ENCODE data around the gene PRRX2. TPM values are rescaled to one million over a fixed set of nuclear protein-coding genes. Genes with fewer than 3 reads are reported as not detected.

The PRRX2 gene
- total RNA-seq, 4 donors from 2014 or later, result 3.6 to 7.3 (median 4.0) TPM

- no peak for DNase-seq (ENCODE audit: low spot score)
- no peak for ATAC-seq (ENCODE audit: low FRiP score)
- TF ChIP-seq CTCF (IDR thresholded peaks at IDR 0.05), result no peak
Measured at GRCh38 chr9:129665814-129666520, 520 bp downstream of the PRRX2 start.

- ATAC-seq (ENCODE audit: low FRiP score), result no peak
- DNase-seq (ENCODE audit: low spot score), result no peak
- no peak for TF ChIP-seq CTCF (IDR thresholded peaks at IDR 0.05)
Measured at GRCh38 chr9:129666575-129666974, 1.1 kb downstream of the PRRX2 start.

- no peak for TF ChIP-seq CTCF (IDR thresholded peaks at IDR 0.05)
- no peak for ATAC-seq (ENCODE audit: low FRiP score)
- DNase-seq (ENCODE audit: low spot score), result no peak
Measured at GRCh38 chr9:129667378-129667777, 1.9 kb downstream of the PRRX2 start.

- ATAC-seq (ENCODE audit: low FRiP score), result no peak
- TF ChIP-seq CTCF (IDR thresholded peaks at IDR 0.05), result no peak
- DNase-seq (ENCODE audit: low spot score), result no peak
Measured at GRCh38 chr9:129667850-129668249, 2.4 kb downstream of the PRRX2 start.

GRCh38 chr9:129669141-129669718 is 3.8 kb downstream of the PRRX2 start:
- no peak for TF ChIP-seq CTCF (IDR thresholded peaks at IDR 0.05)
- ATAC-seq (ENCODE audit: low FRiP score) (no peak), DNase-seq (ENCODE audit: low spot score) (no peak)

GRCh38 chr9:129669946-129670345 is 4.5 kb downstream of the PRRX2 start:
- DNase-seq (ENCODE audit: low spot score) (no peak), ATAC-seq (ENCODE audit: low FRiP score) (no peak)
- TF ChIP-seq CTCF (IDR thresholded peaks at IDR 0.05), result no peak

- DNase-seq (ENCODE audit: low spot score), result no peak
- TF ChIP-seq CTCF (IDR thresholded peaks at IDR 0.05), result no peak
- no peak for ATAC-seq (ENCODE audit: low FRiP score)
Measured at GRCh38 chr9:129671065-129671464, 5.6 kb downstream of the PRRX2 start.
